ENCODE measurements around the gene OR13G1.
A peak's percentile ranks its signal among the peaks of the same experiment; 100 is the strongest.

The OR13G1 gene

DNA sequence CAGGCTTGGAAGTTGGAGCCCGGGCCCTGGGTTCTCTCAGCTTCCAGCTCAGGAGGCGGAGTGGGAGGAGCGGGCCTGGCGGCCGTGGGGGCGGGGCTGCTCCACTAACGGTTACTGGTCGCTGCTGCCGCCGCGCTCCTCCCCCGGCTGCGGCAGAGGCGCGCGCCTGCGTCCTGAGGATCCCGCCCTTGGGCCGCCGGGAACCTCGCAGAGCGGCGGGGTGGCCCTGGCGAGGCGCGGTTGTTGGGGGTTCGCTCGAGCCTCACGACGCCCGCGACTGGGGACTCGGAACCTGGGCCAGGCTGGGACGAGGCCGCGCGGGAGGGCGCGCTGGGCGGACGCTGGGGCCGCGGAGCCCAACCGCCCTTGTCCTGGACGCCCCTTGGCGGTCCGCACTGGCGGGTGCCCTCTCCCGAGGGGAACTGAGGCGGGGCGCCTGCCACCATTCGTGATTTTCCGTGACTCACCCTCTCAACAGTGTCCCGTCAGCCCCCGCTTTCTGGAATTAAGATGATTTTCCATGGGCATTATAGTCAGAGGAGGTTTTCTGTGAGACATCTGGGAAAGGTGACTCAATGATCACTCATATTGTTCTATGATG lies 40.1 kb downstream of the OR13G1 start:
- H3K4me3 ChIP-seq (ENCODE audit: low read depth, low read length), result no peak overlapping the region
- no peak for DNase-seq (ENCODE audit: low read depth)
- TF ChIP-seq, protein P1, sequence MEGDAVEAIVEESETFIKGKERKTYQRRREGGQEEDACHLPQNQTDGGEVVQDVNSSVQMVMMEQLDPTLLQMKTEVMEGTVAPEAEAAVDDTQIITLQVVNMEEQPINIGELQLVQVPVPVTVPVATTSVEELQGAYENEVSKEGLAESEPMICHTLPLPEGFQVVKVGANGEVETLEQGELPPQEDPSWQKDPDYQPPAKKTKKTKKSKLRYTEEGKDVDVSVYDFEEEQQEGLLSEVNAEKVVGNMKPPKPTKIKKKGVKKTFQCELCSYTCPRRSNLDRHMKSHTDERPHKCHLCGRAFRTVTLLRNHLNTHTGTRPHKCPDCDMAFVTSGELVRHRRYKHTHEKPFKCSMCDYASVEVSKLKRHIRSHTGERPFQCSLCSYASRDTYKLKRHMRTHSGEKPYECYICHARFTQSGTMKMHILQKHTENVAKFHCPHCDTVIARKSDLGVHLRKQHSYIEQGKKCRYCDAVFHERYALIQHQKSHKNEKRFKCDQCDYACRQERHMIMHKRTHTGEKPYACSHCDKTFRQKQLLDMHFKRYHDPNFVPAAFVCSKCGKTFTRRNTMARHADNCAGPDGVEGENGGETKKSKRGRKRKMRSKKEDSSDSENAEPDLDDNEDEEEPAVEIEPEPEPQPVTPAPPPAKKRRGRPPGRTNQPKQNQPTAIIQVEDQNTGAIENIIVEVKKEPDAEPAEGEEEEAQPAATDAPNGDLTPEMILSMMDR (IDR thresholded peaks at IDR 0.05; ENCODE audit: control insufficient read depth, extremely low read depth, insufficient read depth), result no peak

DNA sequence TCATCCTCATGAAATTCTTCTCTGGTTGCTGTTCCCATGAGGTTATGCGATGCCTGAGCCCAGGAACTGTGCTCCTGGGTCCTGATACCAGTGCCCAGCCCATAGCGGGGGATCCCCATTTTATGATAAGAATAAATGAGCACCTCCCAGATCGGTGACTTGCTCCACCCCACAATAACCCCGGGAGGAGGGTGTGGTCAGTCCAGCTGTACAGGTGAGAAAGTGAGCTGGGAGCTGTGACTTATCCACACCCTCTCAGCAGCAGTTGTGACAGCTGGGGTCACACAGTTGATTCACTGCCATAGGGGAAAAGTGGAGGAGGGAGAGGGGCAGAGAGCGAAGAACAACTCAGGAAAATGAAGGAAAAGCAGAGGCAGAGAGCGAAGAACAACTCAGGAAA lies 40.8 kb downstream of the OR13G1 start:
- TF ChIP-seq, protein P1 (IDR thresholded peaks at IDR 0.05; ENCODE audit: control insufficient read depth, extremely low read depth, insufficient read depth), result no peak
- DNase-seq (ENCODE audit: low read depth), result no peak
- no peak overlapping the region for H3K4me3 ChIP-seq (ENCODE audit: low read depth, low read length)

DNA sequence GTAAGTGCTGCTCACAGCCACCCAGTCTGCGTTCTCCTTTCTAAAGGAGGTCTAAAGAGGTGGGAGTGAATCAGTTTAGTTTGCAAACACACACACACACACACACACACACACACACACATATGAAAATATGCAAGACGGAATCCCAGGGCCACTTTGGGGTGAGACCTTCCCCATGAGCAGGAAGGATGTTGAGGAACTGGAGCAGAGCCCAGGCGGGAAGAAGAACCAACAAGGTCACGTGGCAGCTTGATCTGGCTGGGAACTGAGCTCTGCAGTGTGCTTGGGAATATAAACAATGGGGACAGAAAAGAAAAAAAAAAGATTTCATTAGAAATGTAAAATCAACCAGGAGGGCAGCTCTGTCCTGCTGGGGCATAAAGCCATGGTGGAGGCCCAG lies 41.5 kb downstream of the OR13G1 start:
- TF ChIP-seq, protein P1 (IDR thresholded peaks at IDR 0.05; ENCODE audit: control insufficient read depth, extremely low read depth, insufficient read depth), result no peak
- no peak overlapping the region for H3K4me3 ChIP-seq (ENCODE audit: low read depth, low read length)
- DNase-seq (ENCODE audit: low read depth), result no peak

DNA sequence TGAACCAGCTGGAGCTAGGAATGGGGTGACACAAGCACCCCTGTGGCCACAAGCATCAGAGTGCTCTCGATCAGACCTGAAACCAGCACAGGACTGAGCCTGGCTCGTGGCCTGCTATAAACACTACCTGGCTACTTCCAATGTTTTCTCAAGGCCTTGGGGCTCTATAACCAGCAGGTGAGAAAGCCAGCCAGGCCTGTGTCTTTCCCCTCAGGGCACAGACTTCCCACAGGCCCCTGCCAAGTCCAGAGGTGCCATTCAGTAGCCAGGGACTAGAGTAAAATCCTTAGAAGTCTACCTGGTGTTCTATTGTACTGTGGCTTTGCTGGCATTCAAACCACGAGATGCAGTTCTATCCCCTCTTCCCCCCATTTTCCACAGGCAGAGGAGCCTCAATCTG lies 51.6 kb downstream of the OR13G1 start:
- peak; percentile 15 for DNase-seq (ENCODE audit: low read depth)
- TF ChIP-seq, protein P1 (IDR thresholded peaks at IDR 0.05; ENCODE audit: control insufficient read depth, extremely low read depth, insufficient read depth), result no peak
- H3K4me3 ChIP-seq (ENCODE audit: low read depth, low read length), result no peak overlapping the region
